SK-N-DZ (cell line): ENCODE results near the gene TNF.

Experiments used
- DNase-seq: peaks from one replicate; pipeline ENCODE4 v3.0.0-alpha.2; 2015; ENCODE audit warnings: low spot score

TNF gene

GRCh38 chr6:31572041-31572911 is 3.1 kb upstream of the TNF start, which contains the start of gene LTA:
Gene LTA, plus strand, starts transcription at chr6:31572289. Its CDS starts 454 bp downstream, at chr6:31572743.
- no peak for DNase-seq

- no peak for DNase-seq
Measured at GRCh38 chr6:31573239-31574105, 1.9 kb upstream of the TNF start.

GRCh38 chr6:31574106-31575061 is 981 bp upstream of the TNF start:
- no peak for DNase-seq

- DNase-seq, result peak; percentile 85
Measured at GRCh38 chr6:31575952-31576685, 754 bp downstream of the TNF start.

GRCh38 chr6:31576897-31577578 is 1.7 kb downstream of the TNF start:
- no peak for DNase-seq

GRCh38 chr6:31577579-31577966 is 2.2 kb downstream of the TNF start:
- no peak for DNase-seq

- DNase-seq, result no peak
Measured at GRCh38 chr6:31578184-31579118, 3.1 kb downstream of the TNF start.

GRCh38 chr6:31579119-31579505 is 3.7 kb downstream of the TNF start:
- DNase-seq, result no peak

GRCh38 chr6:31579546-31580437 is 4.4 kb downstream of the TNF start:
- DNase-seq, result no peak

GRCh38 chr6:31580438-31580740 is 5.0 kb downstream of the TNF start:
- DNase-seq, result no peak

GRCh38 chr6:31580807-31581433 is 5.6 kb downstream of the TNF start:
- peak; percentile 83 for DNase-seq

- DNase-seq, result no peak
Measured at GRCh38 chr6:31581434-31582229, 6.3 kb downstream of the TNF start.

GRCh38 chr6:31582230-31582643 is 6.9 kb downstream of the TNF start, which contains the start of gene LTB:
Gene LTB, minus strand, starts transcription at chr6:31582424. Its CDS starts 7 bp downstream, at chr6:31582417.
- no peak for DNase-seq

- no peak for DNase-seq
Measured at GRCh38 chr6:31585491-31585890, 10.1 kb downstream of the TNF start.

GRCh38 chr6:31586008-31586407 is 10.6 kb downstream of the TNF start, which contains the start of gene LST1:
Gene LST1, plus strand, starts transcription at chr6:31586277. Its CDS starts 1,023 bp downstream, at chr6:31587300.
- DNase-seq, result no peak

- DNase-seq, result no peak
Measured at GRCh38 chr6:31586599-31587281, 11.4 kb downstream of the TNF start.
